ENCODE measurements around the gene NLRX1. TPM values are rescaled to one million over a fixed set of nuclear protein-coding genes. Genes with fewer than 3 reads are reported as not detected.

The NLRX1 gene
- total RNA-seq, 1 experiment from 2014 or later, result 6.7 TPM

GRCh38 chr11:119155733-119156492, 12.6 kb upstream of the NLRX1 start:
- Mint-ChIP-seq H3K27me3 (ENCODE audit: unreplicated experiment) (peaks cover 75% of the 10 kb centered on the region), H3K27ac (ENCODE audit: unreplicated experiment) (no peak overlapping the region), H3K4me1 (ENCODE audit: low read depth, unreplicated experiment) (peaks cover 9% of the 10 kb centered on the region), H3K36me3 (ENCODE audit: insufficient read depth, unreplicated experiment) (no peaks in the 10 kb centered on the region), H3K9me3 (ENCODE audit: low read depth, unreplicated experiment) (no peaks in the 10 kb centered on the region), H3K4me3 (ENCODE audit: low read depth, unreplicated experiment) (no peak overlapping the region)
- TF ChIP-seq CTCF (IDR thresholded peaks at IDR 0.05; ENCODE audit: unreplicated experiment), result no peak
- intact Hi-C loops (cut with micrococcal nuclease; ENCODE audit: unreplicated experiment), result no loop called here
- peak; percentile 34 for DNase-seq
- CTCF ChIA-PET, result interaction anchor here (0.6 to 1.8 kb wide), 3 partner anchors 10 to 13 kb away, joined by 3 to 4 read pairs (median 4); partner anchors contain the start of gene NLRX1
- BruUV-seq (replicated peaks), result no TSS peak

GRCh38 chr11:119156496-119156895, 12.0 kb upstream of the NLRX1 start:
- TF ChIP-seq CTCF (IDR thresholded peaks at IDR 0.05; ENCODE audit: unreplicated experiment), result no peak
- DNase-seq, result no peak
- Mint-ChIP-seq H3K27ac (ENCODE audit: unreplicated experiment) (no peak overlapping the region), H3K9me3 (ENCODE audit: low read depth, unreplicated experiment) (no peaks in the 10 kb centered on the region), H3K4me1 (ENCODE audit: low read depth, unreplicated experiment) (peaks cover 9% of the 10 kb centered on the region), H3K36me3 (ENCODE audit: insufficient read depth, unreplicated experiment) (no peaks in the 10 kb centered on the region), H3K4me3 (ENCODE audit: low read depth, unreplicated experiment) (no peak overlapping the region), H3K27me3 (ENCODE audit: unreplicated experiment) (peaks cover 69% of the 10 kb centered on the region)
- intact Hi-C loops (cut with micrococcal nuclease; ENCODE audit: unreplicated experiment), result no loop called here
- CTCF ChIA-PET, result interaction anchor here (0.6 to 1.8 kb wide), 2 partner anchors 12 kb away, joined by 3 to 4 read pairs; partner anchors contain the start of gene NLRX1
- no TSS peak for BruUV-seq (replicated peaks)

DNA sequence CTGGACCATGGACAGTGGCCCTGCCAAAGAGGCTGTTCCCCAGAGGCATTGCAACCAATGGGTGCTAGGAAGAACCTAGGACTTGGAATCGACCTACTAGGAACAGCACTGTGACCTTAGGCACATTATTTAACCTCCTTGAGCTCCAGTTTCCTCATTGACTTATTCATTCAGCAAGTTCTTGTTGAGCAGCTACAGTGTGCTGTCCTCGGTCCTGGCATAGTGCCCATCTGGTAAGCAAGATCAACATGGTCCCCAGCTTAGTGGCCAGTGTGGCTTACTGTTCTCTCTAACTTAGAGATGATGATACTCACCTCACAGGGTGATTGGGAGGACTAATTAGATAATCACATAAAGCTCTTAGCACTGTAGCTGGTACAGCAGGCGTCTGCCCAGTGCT, 11.5 kb upstream of the NLRX1 start:
- peak; percentile 9 for DNase-seq
- intact Hi-C loops (cut with micrococcal nuclease; ENCODE audit: unreplicated experiment), result no loop called here
- H3K9me3 Mint-ChIP-seq (ENCODE audit: low read depth, unreplicated experiment), result no peaks in the 10 kb centered on the region
- peaks cover 9% of the 10 kb centered on the region for H3K4me1 Mint-ChIP-seq (ENCODE audit: low read depth, unreplicated experiment)
- H3K27me3 Mint-ChIP-seq (ENCODE audit: unreplicated experiment), result peaks cover 65% of the 10 kb centered on the region
- H3K27ac Mint-ChIP-seq (ENCODE audit: unreplicated experiment), result no peak overlapping the region
- H3K4me3 Mint-ChIP-seq (ENCODE audit: low read depth, unreplicated experiment), result no peak overlapping the region
- no peaks in the 10 kb centered on the region for H3K36me3 Mint-ChIP-seq (ENCODE audit: insufficient read depth, unreplicated experiment)
- no peak for TF ChIP-seq CTCF (IDR thresholded peaks at IDR 0.05; ENCODE audit: unreplicated experiment)
- no TSS peak for BruUV-seq (replicated peaks)
- CTCF ChIA-PET, result interaction anchor here (1.8 kb wide), 1 partner anchor 12 kb away, joined by 4 read pairs; the partner anchor contains the start of gene NLRX1

- CTCF ChIA-PET, result interaction anchor here (0.5 kb wide), 1 partner anchor 1486 kb away, joined by 6 read pairs; no protein-coding TSS in a partner anchor
Measured at GRCh38 chr11:119158467-119158866, 10.1 kb upstream of the NLRX1 start.

More at GRCh38 chr11:119158467-119158866, 10.1 kb upstream of the NLRX1 start:
- no peaks in the 10 kb centered on the region for H3K36me3 Mint-ChIP-seq (ENCODE audit: insufficient read depth, unreplicated experiment)
- peaks cover 9% of the 10 kb centered on the region for H3K4me1 Mint-ChIP-seq (ENCODE audit: low read depth, unreplicated experiment)
- no peak overlapping the region for H3K4me3 Mint-ChIP-seq (ENCODE audit: low read depth, unreplicated experiment)
- H3K27me3 Mint-ChIP-seq (ENCODE audit: unreplicated experiment), result peaks cover 56% of the 10 kb centered on the region
- H3K9me3 Mint-ChIP-seq (ENCODE audit: low read depth, unreplicated experiment), result no peaks in the 10 kb centered on the region
- intact Hi-C loops (cut with micrococcal nuclease; ENCODE audit: unreplicated experiment), result no loop called here
- TF ChIP-seq CTCF (IDR thresholded peaks at IDR 0.05; ENCODE audit: unreplicated experiment), result no peak
- no TSS peak for BruUV-seq (replicated peaks)
- DNase-seq, result no peak
- H3K27ac Mint-ChIP-seq (ENCODE audit: unreplicated experiment), result no peak overlapping the region

All from Calu3 (cell line).